GM12865 (cell line): Measurements from ENCODE around the gene TPPP2.

Source experiments
- DNase-seq: peaks from one replicate; pipeline ENCODE4 v3.0.0; 2010; ENCODE audit warnings: low read depth
- H3K4me3 ChIP-seq: 2 replicates; pipeline ENCODE4 v1.5.1; 2011; ENCODE audit warnings: mild to moderate bottlenecking, low read depth, low read length, control low read depth
- CTCF ChIP-seq: IDR thresholded peaks from 2 replicates; pipeline ENCODE4 v1.5.1; 2011; ENCODE audit warnings: low read length, control low read depth, low read depth, inconsistent platforms; ENCODE audit not compliant: insufficient read depth; ENCODE audit errors: missing control alignments

Gene TPPP2

GRCh38 chr14:21053184-21054122 is 23.4 kb downstream of the TPPP2 start:
- H3K4me3 ChIP-seq = no peak overlapping the region
- DNase-seq = no peak
- TF ChIP-seq CTCF = no peak

- no peak overlapping the region for H3K4me3 ChIP-seq
- DNase-seq = no peak
- no peak for TF ChIP-seq CTCF
These were observed 24.2 kb downstream of the TPPP2 start for GRCh38 chr14:21054123-21054767.

- TF ChIP-seq CTCF = no peak
- no peak overlapping the region for H3K4me3 ChIP-seq
- DNase-seq = no peak
These were observed 24.7 kb downstream of the TPPP2 start for GRCh38 chr14:21054768-21055145.

GRCh38 chr14:21055432-21056117 is 25.6 kb downstream of the TPPP2 start:
- DNase-seq = no peak
- no peak for TF ChIP-seq CTCF
- no peak overlapping the region for H3K4me3 ChIP-seq

GRCh38 chr14:21056520-21057163 is 26.6 kb downstream of the TPPP2 start:
- no peak for TF ChIP-seq CTCF
- DNase-seq = no peak
- no peak overlapping the region for H3K4me3 ChIP-seq

GRCh38 chr14:21057803-21058675 is 28.0 kb downstream of the TPPP2 start, which contains the start of gene RNASE8:
RNASE8 (plus strand) TSS chr14:21057822; CDS start chr14:21057893, 71 bp downstream.
- no peak within 1 kb of the TSS for H3K4me3 ChIP-seq
- TF ChIP-seq CTCF = no peak
- no peak for DNase-seq
